Stimulated activated memory B cell treated with anti-CD40 and anti-IgM and Interleukin-4, amounts not matched to agents 10 μg/mL and 1 μg/mL and 100 μg/mL, for 72 hours (primary cell): ENCODE data around the gene MRC2.
A peak's percentile ranks its signal among the peaks of the same experiment; 100 is the strongest.
"Not testable (repeated sequence)": the region's sequence is repeated elsewhere in the genome, so short reads cannot be mapped to it uniquely, and the experiment has no call there.

Experiments
- ATAC-seq: fragments of 150-1000 bp; cut with Tn5 transposase; 2 replicates; pipeline ENCODE4 v1.10.0; 2021
- H3K27ac Mint-ChIP-seq: one replicate; pipeline ENCODE4 v1.8.0; 2022; ENCODE audit warnings: mild to moderate bottlenecking, mixed read lengths
- H3K27me3 Mint-ChIP-seq: one replicate; pipeline ENCODE4 v1.8.0; 2022; ENCODE audit warnings: mixed read lengths
- H3K36me3 Mint-ChIP-seq: one replicate; pipeline ENCODE4 v1.8.0; 2022; ENCODE audit warnings: mixed read lengths
- H3K4me1 Mint-ChIP-seq: one replicate; pipeline ENCODE4 v1.8.0; 2022; ENCODE audit warnings: mixed read lengths
- H3K4me3 Mint-ChIP-seq: one replicate; pipeline ENCODE4 v1.8.0; 2022; ENCODE audit warnings: mild to moderate bottlenecking, moderate library complexity, mixed read lengths
- H3K9me3 Mint-ChIP-seq: one replicate; pipeline ENCODE4 v1.8.0; 2022; ENCODE audit warnings: mixed read lengths

MRC2 gene

GRCh38 chr17:62601471-62601870 lies 26.0 kb upstream of the MRC2 start:
- H3K27me3 Mint-ChIP-seq, result no peaks in the 10 kb centered on the region

GRCh38 chr17:62603783-62604182 lies 23.7 kb upstream of the MRC2 start:
- H3K4me3 Mint-ChIP-seq, H3K4me1 Mint-ChIP-seq, H3K27me3 Mint-ChIP-seq, H3K27ac Mint-ChIP-seq, H3K9me3 Mint-ChIP-seq, ATAC-seq: not testable (repeated sequence)
- peaks cover 52% of the 10 kb centered on the region for H3K36me3 Mint-ChIP-seq

More at GRCh38 chr17:62601471-62601870, 26.0 kb upstream of the MRC2 start:
- peaks cover 50% of the 10 kb centered on the region for H3K36me3 Mint-ChIP-seq
- H3K4me1 Mint-ChIP-seq, result no peaks in the 10 kb centered on the region
- H3K4me3 Mint-ChIP-seq, result no peak overlapping the region
- no peaks in the 10 kb centered on the region for H3K9me3 Mint-ChIP-seq
- ATAC-seq, result no peak
- no peak overlapping the region for H3K27ac Mint-ChIP-seq

GRCh38 chr17:62605588-62605987 lies 21.9 kb upstream of the MRC2 start:
- H3K4me3 Mint-ChIP-seq, result no peak overlapping the region
- no peak for ATAC-seq
- no peaks in the 10 kb centered on the region for H3K9me3 Mint-ChIP-seq
- H3K36me3 Mint-ChIP-seq, result peaks cover 55% of the 10 kb centered on the region
- no peak overlapping the region for H3K27ac Mint-ChIP-seq
- H3K4me1 Mint-ChIP-seq, result peaks cover 8% of the 10 kb centered on the region
- no peaks in the 10 kb centered on the region for H3K27me3 Mint-ChIP-seq

GRCh38 chr17:62611292-62611691 lies 16.2 kb upstream of the MRC2 start:
- Mint-ChIP-seq H3K4me3 (no peak overlapping the region), H3K9me3 (no peaks in the 10 kb centered on the region), H3K4me1 (peaks cover 16% of the 10 kb centered on the region), H3K27me3 (no peaks in the 10 kb centered on the region), H3K27ac (peak overlapping the region; percentile 31), H3K36me3 (peaks cover 66% of the 10 kb centered on the region)
- peak; percentile 86 for ATAC-seq

GRCh38 chr17:62611728-62612127 lies 15.7 kb upstream of the MRC2 start:
- Mint-ChIP-seq H3K36me3 (peaks cover 64% of the 10 kb centered on the region), H3K27me3 (no peaks in the 10 kb centered on the region), H3K27ac (peak overlapping the region; percentile 31), H3K4me1 (peaks cover 16% of the 10 kb centered on the region), H3K4me3 (no peak overlapping the region), H3K9me3 (no peaks in the 10 kb centered on the region)
- ATAC-seq, result peak; percentile 59

GRCh38 chr17:62612289-62612688 lies 15.2 kb upstream of the MRC2 start:
- not testable (repeated sequence) for ATAC-seq, H3K4me3 Mint-ChIP-seq, H3K9me3 Mint-ChIP-seq, H3K27me3 Mint-ChIP-seq
- H3K36me3 Mint-ChIP-seq, result peaks cover 64% of the 10 kb centered on the region
- H3K27ac Mint-ChIP-seq, result peak overlapping the region; percentile 31
- H3K4me1 Mint-ChIP-seq, result peaks cover 16% of the 10 kb centered on the region

GRCh38 chr17:62613095-62613494 lies 14.4 kb upstream of the MRC2 start:
- H3K27ac Mint-ChIP-seq, H3K4me3 Mint-ChIP-seq, ATAC-seq, H3K9me3 Mint-ChIP-seq, H3K27me3 Mint-ChIP-seq: not testable (repeated sequence)
- Mint-ChIP-seq H3K36me3 (peaks cover 64% of the 10 kb centered on the region), H3K4me1 (peaks cover 16% of the 10 kb centered on the region)

- Mint-ChIP-seq H3K4me1 (peaks cover 16% of the 10 kb centered on the region), H3K27me3 (no peaks in the 10 kb centered on the region), H3K4me3 (no peak overlapping the region), H3K36me3 (peaks cover 58% of the 10 kb centered on the region), H3K27ac (no peak overlapping the region), H3K9me3 (no peaks in the 10 kb centered on the region)
- ATAC-seq, result no peak
Measured at GRCh38 chr17:62614142-62614541, 13.3 kb upstream of the MRC2 start.

- peaks cover 9% of the 10 kb centered on the region for H3K4me1 Mint-ChIP-seq
- no peak overlapping the region for H3K4me3 Mint-ChIP-seq
- H3K9me3 Mint-ChIP-seq, result no peaks in the 10 kb centered on the region
- peaks cover 45% of the 10 kb centered on the region for H3K36me3 Mint-ChIP-seq
- H3K27me3 Mint-ChIP-seq, result no peaks in the 10 kb centered on the region
- no peak for ATAC-seq
- H3K27ac Mint-ChIP-seq, result no peak overlapping the region
Measured at GRCh38 chr17:62615503-62615902, 12.0 kb upstream of the MRC2 start.

GRCh38 chr17:62616993-62617893 lies 10.2 kb upstream of the MRC2 start:
- no peak overlapping the region for H3K27ac Mint-ChIP-seq
- no peaks in the 10 kb centered on the region for H3K9me3 Mint-ChIP-seq
- no peaks in the 10 kb centered on the region for H3K27me3 Mint-ChIP-seq
- no peak for ATAC-seq
- H3K4me1 Mint-ChIP-seq, result no peaks in the 10 kb centered on the region
- no peak overlapping the region for H3K4me3 Mint-ChIP-seq
- H3K36me3 Mint-ChIP-seq, result peaks cover 42% of the 10 kb centered on the region

- ATAC-seq, result no peak
- Mint-ChIP-seq H3K27me3 (no peaks in the 10 kb centered on the region), H3K36me3 (peaks cover 45% of the 10 kb centered on the region), H3K4me3 (no peak overlapping the region), H3K27ac (no peak overlapping the region), H3K9me3 (no peaks in the 10 kb centered on the region), H3K4me1 (no peaks in the 10 kb centered on the region)
Measured at GRCh38 chr17:62617894-62618472, 9.5 kb upstream of the MRC2 start.

- Mint-ChIP-seq H3K4me1 (no peaks in the 10 kb centered on the region), H3K9me3 (no peaks in the 10 kb centered on the region), H3K27ac (no peak overlapping the region), H3K27me3 (no peaks in the 10 kb centered on the region), H3K36me3 (peaks cover 41% of the 10 kb centered on the region), H3K4me3 (no peak overlapping the region)
- no peak for ATAC-seq
Measured at GRCh38 chr17:62618647-62619416, 8.6 kb upstream of the MRC2 start.

- Mint-ChIP-seq H3K27ac (no peak overlapping the region), H3K4me1 (no peaks in the 10 kb centered on the region), H3K9me3 (no peaks in the 10 kb centered on the region), H3K4me3 (no peak overlapping the region), H3K27me3 (no peaks in the 10 kb centered on the region), H3K36me3 (peaks cover 34% of the 10 kb centered on the region)
- no peak for ATAC-seq
Measured at GRCh38 chr17:62619417-62620155, 7.9 kb upstream of the MRC2 start.

GRCh38 chr17:62621223-62621622 lies 6.2 kb upstream of the MRC2 start:
- H3K9me3 Mint-ChIP-seq, result no peaks in the 10 kb centered on the region
- H3K4me3 Mint-ChIP-seq, result no peak overlapping the region
- H3K27me3 Mint-ChIP-seq, result peaks cover 6% of the 10 kb centered on the region
- peaks cover 23% of the 10 kb centered on the region for H3K36me3 Mint-ChIP-seq
- no peak overlapping the region for H3K27ac Mint-ChIP-seq
- H3K4me1 Mint-ChIP-seq, result no peaks in the 10 kb centered on the region
- no peak for ATAC-seq
